HFF-Myc (cell line): ENCODE results near the gene SSPN.

ENCODE experiments used
- DNase-seq: peaks from one replicate; pipeline ENCODE4 v3.0.0-alpha.2; 2011; ENCODE audit warnings: low read depth; ENCODE audit errors: extremely low read depth
- H3K4me3 ChIP-seq: replicated peaks from 2 replicates; pipeline ENCODE4 v1.5.1; 2011; ENCODE audit warnings: low read depth, mild to moderate bottlenecking, control low read depth, low read length
- CTCF ChIP-seq: IDR thresholded peaks from 2 replicates; pipeline ENCODE4 v1.5.1; 2012; ENCODE audit warnings: mild to moderate bottlenecking, low read depth, low read length, control low read depth; ENCODE audit errors: missing control alignments

Gene SSPN

GRCh38 chr12:26205298-26205697 lies 9.9 kb downstream of the SSPN start:
- TF ChIP-seq CTCF, result no peak
- DNase-seq, result no peak
- no peak overlapping the region for H3K4me3 ChIP-seq

GRCh38 chr12:26205941-26206340 lies 10.6 kb downstream of the SSPN start:
- no peak for DNase-seq
- TF ChIP-seq CTCF, result no peak
- H3K4me3 ChIP-seq, result no peak overlapping the region

GRCh38 chr12:26211331-26211730 lies 16.0 kb downstream of the SSPN start:
- no peak for TF ChIP-seq CTCF
- no peak overlapping the region for H3K4me3 ChIP-seq
- no peak for DNase-seq

GRCh38 chr12:26212396-26212795 lies 17.0 kb downstream of the SSPN start:
- DNase-seq, result no peak
- no peak for TF ChIP-seq CTCF
- no peak overlapping the region for H3K4me3 ChIP-seq

GRCh38 chr12:26212988-26213387 lies 17.6 kb downstream of the SSPN start:
- no peak for DNase-seq
- H3K4me3 ChIP-seq, result no peak overlapping the region
- no peak for TF ChIP-seq CTCF

- DNase-seq, result no peak
- H3K4me3 ChIP-seq, result no peak overlapping the region
- no peak for TF ChIP-seq CTCF
These were observed 18.7 kb downstream of the SSPN start for GRCh38 chr12:26214121-26214520.

GRCh38 chr12:26219736-26220135 lies 24.4 kb downstream of the SSPN start:
- no peak for DNase-seq
- no peak for TF ChIP-seq CTCF
- no peak overlapping the region for H3K4me3 ChIP-seq
